NAMALWA (cell line): ENCODE data around the gene COL27A1.

ENCODE experiments used
- DNase-seq: peaks from one replicate; pipeline ENCODE4 v3.0.0-alpha.2; 2015; ENCODE audit warnings: low spot score

Gene COL27A1

GRCh38 chr9:114342755-114343440 lies 187.6 kb downstream of the COL27A1 start:
- DNase-seq: no peak

GRCh38 chr9:114343471-114344187 lies 188.3 kb downstream of the COL27A1 start:
- DNase-seq: no peak

- no peak for DNase-seq
Observed at GRCh38 chr9:114344188-114344566, 188.8 kb downstream of the COL27A1 start.

GRCh38 chr9:114344692-114345091 lies 189.4 kb downstream of the COL27A1 start:
- DNase-seq: no peak

GRCh38 chr9:114345493-114346065 lies 190.2 kb downstream of the COL27A1 start:
- no peak for DNase-seq

GRCh38 chr9:114346146-114346545 lies 190.8 kb downstream of the COL27A1 start:
- no peak for DNase-seq

GRCh38 chr9:114347675-114348074 lies 192.3 kb downstream of the COL27A1 start:
- no peak for DNase-seq

- no peak for DNase-seq
Observed at GRCh38 chr9:114348261-114348905, 193.0 kb downstream of the COL27A1 start.

- peak; percentile 94 for DNase-seq
Observed at GRCh38 chr9:114348906-114349482, 193.7 kb downstream of the COL27A1 start.

GRCh38 chr9:114349713-114350480 lies 194.6 kb downstream of the COL27A1 start:
- DNase-seq: no peak

- DNase-seq: no peak
Observed at GRCh38 chr9:114350636-114351401, 195.5 kb downstream of the COL27A1 start.

- DNase-seq: no peak
Observed at GRCh38 chr9:114351932-114352331, 196.6 kb downstream of the COL27A1 start.

- no peak for DNase-seq
Observed at GRCh38 chr9:114355821-114356220, 200.5 kb downstream of the COL27A1 start.

GRCh38 chr9:114356792-114357191 lies 201.5 kb downstream of the COL27A1 start:
- DNase-seq: no peak

- no peak for DNase-seq
Observed at GRCh38 chr9:114357360-114357759, 202.0 kb downstream of the COL27A1 start.

- no peak for DNase-seq
Observed at GRCh38 chr9:114357911-114358328, 202.6 kb downstream of the COL27A1 start.

- no peak for DNase-seq
Observed at GRCh38 chr9:114359801-114360200, 204.5 kb downstream of the COL27A1 start.

GRCh38 chr9:114361542-114361941 lies 206.2 kb downstream of the COL27A1 start:
- DNase-seq: no peak
